T follicular helper cell (primary cell): Measurements from ENCODE around the gene ZNF782.
"Not testable (repeated sequence)": the region's sequence is repeated elsewhere in the genome, so short reads cannot be mapped to it uniquely, and the experiment has no call there.

Experiments
- DNase-seq: peaks from one replicate; pipeline ENCODE4 v3.0.0-alpha.2; 2020; ENCODE audit warnings: low read depth
- total RNA-seq, 2 experiments: gene quantifications; one replicate each; lab custom pipeline; 2026; lab: John Stamatoyannopoulos, UW

Gene ZNF782
- 9.3 to 17.9 reads per million in 2 experiments for total RNA-seq

DNA sequence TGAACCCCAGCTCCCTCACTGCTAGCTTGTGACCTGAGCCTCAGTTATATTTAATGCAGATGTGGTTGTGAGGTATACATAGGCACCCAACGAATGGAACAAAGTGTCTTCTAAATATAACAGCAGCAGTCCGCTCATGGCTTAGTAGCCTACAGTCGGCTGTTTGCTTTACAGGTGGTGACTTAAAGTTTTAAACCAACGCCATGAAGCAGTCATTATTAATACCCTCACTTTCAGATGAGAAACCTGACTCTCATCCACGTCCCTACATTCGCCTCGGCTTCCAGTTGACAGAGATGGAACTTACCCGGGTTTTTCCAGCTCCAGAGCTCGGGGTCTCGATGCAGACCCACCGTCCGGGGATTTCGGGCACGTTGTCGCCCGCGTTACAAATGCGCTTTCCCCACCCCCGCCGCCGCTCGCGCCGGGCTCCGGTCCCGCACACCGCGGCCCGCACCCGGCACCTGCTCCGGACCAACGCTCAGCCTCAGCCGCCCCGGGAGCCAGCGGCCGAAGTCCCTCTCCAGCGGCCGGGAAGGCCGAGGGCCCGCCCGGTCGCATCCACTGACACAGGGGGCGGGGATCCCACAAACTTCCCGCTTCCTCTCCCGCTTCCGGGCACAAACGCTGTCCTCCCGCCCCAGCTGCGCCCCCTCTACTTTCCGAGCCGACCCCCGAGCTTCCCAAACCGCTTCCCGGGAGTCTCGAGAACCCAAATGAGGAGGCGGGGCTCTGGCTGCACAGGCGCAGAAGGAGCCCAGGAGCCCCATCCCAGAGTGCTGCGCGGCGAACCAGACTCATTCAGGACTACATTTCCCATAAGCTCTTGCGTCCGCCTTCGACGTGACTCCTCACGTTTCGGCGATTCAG lies at the start of gene ZNF782:
Gene ZNF782 (minus strand): TSS at position 734 of the 870 bp plus-strand sequence. CDS start 2,553 bp downstream, outside the sequence.
- DNase-seq = peak; percentile 75

GRCh38 chr9:96900010-96900409 lies 45.7 kb upstream of the ZNF782 start:
- not testable (repeated sequence) for DNase-seq

DNA sequence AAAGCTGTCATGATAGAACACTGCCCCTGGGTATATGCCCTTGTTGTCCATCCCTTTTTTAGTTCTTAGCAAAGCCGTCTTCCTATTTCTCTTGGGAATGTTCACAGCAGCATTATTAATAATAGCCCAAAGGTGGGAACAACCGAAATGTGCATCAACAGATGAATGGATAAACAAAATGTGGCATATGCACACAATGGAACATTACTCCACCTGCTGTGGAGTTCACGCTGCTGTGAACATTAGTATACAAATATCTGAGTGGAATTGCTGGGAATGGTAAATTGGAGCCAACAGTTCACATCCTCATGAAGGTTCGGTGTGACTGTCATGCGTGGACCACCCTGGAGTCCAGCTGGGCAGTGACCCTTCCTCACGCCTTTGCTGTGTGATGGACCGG lies 37.8 kb upstream of the ZNF782 start:
- no peak for DNase-seq

- no peak for DNase-seq
Measured at GRCh38 chr9:96888591-96888990, 34.3 kb upstream of the ZNF782 start.

- DNase-seq = no peak
Measured at GRCh38 chr9:96885424-96885823, 31.1 kb upstream of the ZNF782 start.

DNA sequence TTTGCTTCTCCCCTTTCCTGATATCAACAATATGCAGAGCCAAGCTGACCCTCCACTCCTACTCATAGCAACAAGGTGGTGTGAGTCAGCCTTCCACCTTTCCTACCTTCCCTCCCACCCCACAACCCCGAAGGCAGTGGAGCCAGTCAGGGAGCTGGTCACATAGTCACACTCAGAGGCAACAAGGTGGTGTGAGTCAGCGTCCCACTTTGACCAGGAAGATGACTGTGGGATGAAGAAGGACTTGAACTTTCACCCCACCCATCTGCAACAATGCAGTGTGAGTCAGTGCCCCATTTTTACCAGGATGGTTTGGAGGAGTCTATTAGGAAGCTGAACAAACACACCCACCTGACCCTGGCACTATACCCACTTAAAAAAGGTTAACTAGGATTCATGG lies 30.1 kb upstream of the ZNF782 start:
- DNase-seq = no peak

DNA sequence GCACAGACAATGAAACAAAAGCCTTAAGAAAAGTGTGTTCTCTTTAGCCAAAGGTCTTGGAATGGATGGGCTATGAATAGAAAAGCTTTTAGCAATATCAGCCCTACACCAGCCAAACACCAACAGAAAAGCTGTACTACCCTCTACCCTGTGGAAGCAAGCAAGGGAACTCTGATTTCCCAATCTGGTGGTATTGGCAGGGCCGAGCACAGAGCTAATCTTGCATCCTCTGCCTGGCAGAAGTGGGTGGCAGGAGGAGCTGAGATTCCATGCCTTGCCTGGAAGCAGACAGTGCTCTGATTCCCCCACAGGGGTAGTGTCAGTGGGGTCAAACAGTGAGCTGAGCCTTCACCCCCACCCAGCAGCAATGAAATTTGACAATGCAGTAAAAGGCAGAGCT lies 29.6 kb upstream of the ZNF782 start:
- DNase-seq = no peak

DNA sequence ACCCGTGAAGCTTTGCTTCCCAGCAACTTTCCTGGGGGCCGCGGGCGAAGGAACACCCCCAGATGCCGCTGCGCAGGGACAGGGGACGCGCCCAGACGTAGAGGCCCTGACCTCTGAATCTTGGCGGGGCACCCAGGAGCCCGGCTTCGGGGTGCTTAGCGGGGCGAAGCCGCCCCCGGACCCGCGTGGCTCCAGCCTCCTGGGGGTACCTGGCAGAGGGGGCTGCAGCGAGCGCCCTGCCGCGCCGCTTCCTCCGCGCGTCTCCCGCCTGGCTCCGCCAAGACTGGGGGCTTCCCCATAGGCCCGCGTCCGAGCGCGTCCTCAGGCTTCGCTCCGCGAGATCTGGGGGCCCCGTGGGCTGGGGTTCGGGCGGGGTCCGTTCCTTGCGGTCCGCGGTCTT lies 23.0 kb upstream of the ZNF782 start:
- DNase-seq = no peak

DNA sequence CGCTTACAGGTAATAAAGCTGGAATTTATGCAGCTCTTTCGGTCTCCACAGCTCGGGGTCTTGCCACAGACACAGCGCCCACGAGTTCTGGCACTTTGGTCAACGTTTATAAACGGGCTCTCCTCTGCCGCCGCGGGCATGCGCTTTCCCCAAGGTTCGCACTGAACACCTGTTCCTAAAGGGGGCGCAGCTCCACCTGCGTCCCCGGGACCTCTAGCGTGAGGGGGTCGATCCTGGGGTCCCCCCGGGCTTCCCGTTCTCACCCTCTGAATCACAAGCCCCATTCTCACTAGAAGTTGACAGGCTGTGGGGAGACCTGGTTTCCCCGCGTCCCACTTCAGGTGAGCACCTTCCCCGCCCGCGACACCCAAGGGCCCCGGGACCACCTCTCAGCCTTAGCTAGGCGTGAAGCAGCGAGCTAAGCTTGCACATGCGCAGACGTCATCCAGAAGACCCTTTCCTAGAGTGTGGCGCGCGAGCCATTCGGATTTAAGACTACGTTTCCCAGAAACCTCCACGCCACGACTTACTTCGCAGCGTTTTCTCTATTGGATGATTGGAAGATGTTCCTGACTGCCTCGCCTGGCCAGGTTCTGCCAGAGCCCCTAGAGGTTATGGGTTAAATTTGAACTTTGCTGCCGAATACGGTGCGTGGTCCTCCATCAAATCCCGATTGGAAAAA lies 21.3 kb upstream of the ZNF782 start:
- DNase-seq = no peak

DNA sequence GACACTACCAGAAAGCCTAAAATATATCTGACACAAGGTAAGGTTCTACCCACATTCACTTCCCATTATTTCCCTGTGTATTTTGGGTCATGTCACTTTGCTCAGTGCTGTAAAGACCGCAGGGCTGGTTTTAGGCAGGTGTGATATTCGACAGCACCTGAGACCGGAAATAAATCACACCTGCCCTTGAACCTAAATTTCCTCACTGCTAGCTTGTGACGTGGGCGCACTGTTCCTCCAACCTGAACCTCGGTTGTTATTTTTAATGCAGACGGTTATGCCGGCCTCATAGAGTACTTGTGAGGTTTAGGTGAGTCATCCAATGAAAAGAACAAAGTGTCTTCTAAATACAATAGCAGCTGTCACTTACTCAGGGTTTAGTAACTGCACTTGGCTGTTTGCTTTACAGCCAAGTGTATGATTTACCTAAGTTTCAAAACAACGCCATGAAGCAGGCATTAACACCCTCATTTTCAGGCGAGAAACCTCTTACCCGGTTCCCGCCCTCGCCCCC lies 20.7 kb upstream of the ZNF782 start:
- peak; percentile 43 for DNase-seq

GRCh38 chr9:96874201-96874785 lies 20.0 kb upstream of the ZNF782 start:
- DNase-seq = no peak

GRCh38 chr9:96871176-96871575 lies 16.9 kb upstream of the ZNF782 start:
- no peak for DNase-seq

GRCh38 chr9:96868709-96869108 lies 14.4 kb upstream of the ZNF782 start:
- no peak for DNase-seq

DNA sequence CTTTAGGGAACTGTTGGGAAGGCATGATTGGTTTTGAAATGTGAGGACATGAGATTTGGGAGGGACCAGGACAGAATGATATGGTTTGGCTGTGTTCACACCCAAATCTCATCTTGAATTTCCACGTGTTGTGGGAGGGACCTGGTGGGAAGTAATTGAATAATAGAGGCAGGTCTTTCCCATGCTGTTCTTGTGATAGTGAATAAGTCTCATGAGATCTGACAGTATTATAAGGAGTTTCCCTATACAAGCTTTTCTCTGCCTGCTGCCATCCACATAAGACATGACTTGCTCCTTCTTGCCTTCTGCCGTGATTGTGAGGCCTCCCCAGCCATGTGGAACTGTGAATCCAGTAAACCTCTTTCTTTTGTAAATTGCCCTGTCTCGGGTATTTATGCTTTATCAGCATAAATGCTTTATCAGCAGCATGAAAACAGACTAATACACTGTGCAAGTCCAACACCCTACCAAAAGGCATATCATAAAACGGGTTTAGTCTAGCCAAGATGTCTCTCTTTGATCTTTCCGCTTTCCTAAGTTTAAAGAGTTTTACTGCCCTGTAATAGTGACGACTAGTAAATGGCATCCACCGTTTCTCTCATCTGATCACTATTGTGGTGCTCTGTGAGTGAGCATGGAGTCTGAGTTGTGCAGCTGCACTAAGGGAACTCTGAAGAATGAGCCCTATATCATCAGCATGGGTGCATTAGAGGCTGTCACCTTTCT lies 12.9 kb upstream of the ZNF782 start:
- DNase-seq = no peak

DNA sequence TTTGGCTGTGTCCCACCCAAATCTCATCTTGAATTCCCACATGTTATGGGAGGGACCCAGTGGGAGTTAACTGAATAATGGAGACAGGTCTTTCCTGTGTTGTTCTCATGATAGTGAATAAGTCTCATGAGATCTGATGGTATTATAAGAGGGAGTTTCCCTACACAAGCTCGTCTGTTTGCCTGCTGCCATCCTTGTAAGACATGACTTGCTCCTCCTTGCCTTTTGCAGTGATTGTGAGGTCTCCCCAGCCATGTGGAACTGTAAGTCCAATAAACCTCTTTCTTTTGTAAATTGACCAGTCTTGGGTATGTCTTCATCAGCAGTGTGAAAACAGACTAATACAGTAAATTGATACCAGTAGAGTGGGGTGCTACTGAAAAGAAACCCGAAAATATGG lies 10.9 kb upstream of the ZNF782 start:
- not testable (repeated sequence) for DNase-seq

DNA sequence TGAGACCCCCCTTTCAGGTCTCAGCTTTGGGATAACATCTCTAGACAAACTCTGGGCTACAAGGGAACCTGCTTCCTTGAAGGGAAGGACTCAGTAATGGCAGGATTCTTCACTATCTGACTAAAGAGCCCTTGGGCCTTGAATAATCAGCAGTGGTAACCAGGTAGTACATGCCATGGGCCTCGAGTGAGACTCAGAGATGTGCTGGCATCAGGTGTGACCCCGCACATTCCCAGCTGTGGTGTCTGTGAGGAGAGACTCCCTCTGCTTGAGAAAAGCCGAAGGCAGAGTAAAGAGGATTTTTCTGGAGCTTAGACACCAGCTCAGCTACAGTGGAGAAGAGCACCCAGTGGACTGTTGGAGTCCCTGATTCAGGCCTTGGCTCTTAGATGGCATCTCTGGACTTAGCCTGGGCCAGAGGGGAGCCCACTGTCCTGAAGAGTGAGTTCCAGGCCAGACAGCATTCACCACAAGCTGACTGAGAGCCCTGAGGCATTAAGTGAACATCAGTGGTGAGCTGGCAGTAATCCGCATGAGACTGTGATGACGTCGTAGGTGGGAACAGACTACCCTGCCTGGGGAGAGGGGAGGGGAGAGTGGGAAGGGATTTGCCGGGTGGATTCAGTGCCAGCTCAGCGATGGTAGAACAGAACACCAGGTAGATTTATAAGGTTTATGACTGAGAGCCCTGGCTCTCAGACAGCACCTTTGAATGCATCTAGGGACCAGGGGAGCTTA lies 5.3 kb upstream of the ZNF782 start:
- DNase-seq = no peak

DNA sequence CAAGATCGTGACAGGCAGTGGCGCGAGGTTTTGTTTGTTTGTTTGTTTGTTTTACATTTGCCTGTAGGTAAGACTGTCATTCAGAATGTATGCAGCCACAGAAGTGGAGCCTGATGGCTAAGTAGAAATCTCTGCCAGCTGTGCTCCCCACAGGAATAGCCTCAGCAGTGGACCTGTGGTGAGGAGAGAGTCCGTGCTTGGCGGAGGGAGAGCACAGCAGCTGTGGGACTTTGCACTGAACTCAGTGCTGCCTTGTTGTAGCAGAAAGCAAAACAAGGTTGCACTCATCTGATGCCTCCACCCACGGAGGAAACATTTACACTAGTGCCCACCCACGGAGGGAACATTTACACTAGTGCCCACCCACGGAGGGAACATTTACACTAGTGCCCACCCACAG lies 4.4 kb upstream of the ZNF782 start:
- no peak for DNase-seq

GRCh38 chr9:96858018-96858573 lies 3.8 kb upstream of the ZNF782 start:
- no peak for DNase-seq

DNA sequence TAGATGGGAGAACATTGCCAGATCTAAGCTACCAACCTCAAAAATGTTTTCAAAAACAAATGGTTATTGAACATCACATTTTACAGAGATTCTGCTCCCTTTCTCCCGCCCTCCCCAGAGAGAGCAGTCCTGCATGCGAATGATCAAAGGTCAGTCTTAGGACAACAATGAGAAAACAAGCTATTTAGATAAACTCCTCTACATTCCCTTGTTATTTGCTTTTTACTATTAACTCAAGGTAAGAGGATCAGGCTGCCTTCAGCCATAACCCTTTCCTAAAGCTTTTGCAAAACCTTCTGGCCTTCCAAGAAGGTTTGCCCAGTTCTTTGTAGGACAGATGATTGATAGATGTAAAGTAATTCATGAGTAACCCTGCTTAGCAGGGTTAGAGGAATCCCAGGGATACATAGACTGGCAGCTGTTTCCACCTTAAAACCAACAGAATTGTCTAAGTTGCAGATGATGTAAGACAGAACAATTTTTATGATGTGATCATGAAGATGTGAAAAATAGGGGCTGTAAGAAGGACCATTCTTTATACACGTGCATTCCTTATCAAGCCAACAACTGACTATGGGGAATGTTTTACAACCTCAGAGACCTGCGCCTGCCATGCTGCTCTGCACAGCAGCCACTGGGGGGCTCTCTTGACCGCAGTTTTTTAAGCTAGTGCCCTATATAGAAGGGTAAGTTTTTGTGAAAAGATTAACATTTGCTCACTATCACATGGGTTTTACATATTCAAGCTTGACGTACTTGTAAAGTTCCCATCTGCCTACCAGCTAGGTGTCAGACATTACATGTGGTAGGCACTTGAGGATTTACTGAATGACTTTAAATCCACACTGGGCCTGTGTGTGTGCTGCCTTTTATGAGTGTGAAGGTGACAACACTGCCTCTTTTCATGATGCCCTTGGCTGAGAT lies 2.3 kb upstream of the ZNF782 start:
- peak; percentile 65 for DNase-seq
